Measurements from ENCODE around the gene JMJD8. TPM values are rescaled to one million over a fixed set of nuclear protein-coding genes. Genes with fewer than 3 reads are reported as not detected.
A peak's percentile ranks its signal among the peaks of the same experiment; 100 is the strongest.

JMJD8 gene
- total and polyA plus RNA-seq, 2 experiments from 2014 or later, result 48.5 to 82.5 TPM

DNA sequence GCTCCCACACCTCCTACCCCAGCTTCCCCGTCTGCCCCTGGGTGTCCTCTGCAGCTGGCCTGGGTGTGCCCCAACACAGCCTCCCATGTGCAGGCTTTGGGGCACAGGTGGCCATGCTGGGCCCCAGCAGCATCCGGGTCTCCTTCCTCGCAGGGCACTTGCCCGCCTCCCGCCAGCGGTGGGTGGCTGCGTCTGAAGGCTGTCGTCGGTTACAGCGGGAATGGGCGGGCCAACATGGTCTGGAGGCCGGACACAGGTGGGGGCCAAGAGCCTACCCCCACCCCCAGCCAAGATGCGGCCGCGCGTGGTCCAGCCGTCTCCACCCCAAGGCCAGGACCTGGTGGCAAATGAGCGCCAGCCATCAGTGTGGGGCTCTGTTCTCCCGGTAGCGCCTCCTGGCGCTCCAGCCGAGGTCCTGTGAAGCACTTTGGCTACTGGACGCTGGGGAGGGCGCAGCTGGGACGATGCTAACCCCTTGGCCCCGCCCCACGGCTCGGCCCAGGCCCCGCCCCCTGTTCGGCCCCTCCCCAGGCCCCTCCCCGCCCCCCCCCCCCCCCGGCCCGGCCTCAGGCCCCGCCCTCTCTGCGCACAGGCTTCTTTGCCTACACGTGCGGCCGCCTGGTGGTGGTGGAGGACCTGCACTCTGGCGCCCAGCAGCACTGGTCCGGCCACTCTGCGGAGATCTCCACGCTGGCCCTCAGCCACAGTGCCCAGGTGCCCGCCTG lies 23.5 kb downstream of the JMJD8 start (continued):
- TF ChIP-seq ETS1 (IDR thresholded peaks at IDR 0.05), result no peak

DNA sequence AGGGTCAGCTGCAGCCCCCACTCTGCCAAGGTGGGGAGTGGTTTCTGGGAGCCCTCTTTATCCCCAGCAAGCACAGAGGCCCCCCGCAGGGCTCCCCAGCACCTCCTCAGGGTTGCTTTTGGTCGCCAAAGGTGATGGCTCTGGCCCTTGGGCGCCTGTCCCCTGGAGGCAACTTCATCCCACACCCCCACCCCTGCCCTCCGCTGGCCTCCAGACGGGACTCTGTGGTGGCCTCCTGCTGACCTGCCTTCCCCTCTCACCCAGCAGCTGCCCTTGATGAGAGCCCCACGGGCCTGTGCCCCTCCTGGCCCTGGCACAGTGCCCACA lies 24.0 kb downstream of the JMJD8 start:
- no peak overlapping the region for H3K27ac ChIP-seq (ENCODE audit: low read depth)
- H3F3A ChIP-seq (replicated peaks; ENCODE audit: low read depth), result no peaks in the 10 kb centered on the region
- H3K9me3 Mint-ChIP-seq, result no peaks in the 10 kb centered on the region
- peaks cover 8% of the 10 kb centered on the region; the same call in 1 of the 3 replicates for H3K36me3 Mint-ChIP-seq (ENCODE audit: low read depth)
- peak overlapping the region; percentile 48; the same call in 1 of the 2 replicates for H3K4me2 ChIP-seq
- no peak overlapping the region for H2AFZ ChIP-seq
- H3K36me3 ChIP-seq (ENCODE audit: insufficient read depth), result no peaks in the 10 kb centered on the region
- no peak overlapping the region for H3K4me3 Mint-ChIP-seq
- no peaks in the 10 kb centered on the region for H3K4me1 ChIP-seq (ENCODE audit: insufficient read depth)
- no peaks in the 10 kb centered on the region for H3K9me2 ChIP-seq (ENCODE audit: insufficient read depth)
- H3K4me3 ChIP-seq, result no peak overlapping the region
- no peaks in the 10 kb centered on the region for H4K20me1 ChIP-seq (replicated peaks; ENCODE audit: insufficient read depth)
- H3K4me1 Mint-ChIP-seq, result no peaks in the 10 kb centered on the region
- ATAC-seq (no peak), DNase-seq (ENCODE audit: low spot score) (no peak)
- H3K27me3 Mint-ChIP-seq (ENCODE audit: insufficient read depth, low read depth, poor library complexity), result peaks cover 4% of the 10 kb centered on the region
- H3K27ac Mint-ChIP-seq, result no peak overlapping the region
- H3K27me3 ChIP-seq (ENCODE audit: insufficient read depth), result no peaks in the 10 kb centered on the region
- H3K79me2 ChIP-seq (replicated peaks; ENCODE audit: insufficient read depth), result no peaks in the 10 kb centered on the region
- TF ChIP-seq ZNF114 (CRISPR knock-in tag; IDR thresholded peaks at IDR 0.05) (no peak), NANOG (IDR thresholded peaks at IDR 0.05; ENCODE audit: borderline replicate concordance) (no peak), REST (IDR thresholded peaks at IDR 0.05; ENCODE audit: unreplicated experiment) (no peak), STAT1 (IDR thresholded peaks at IDR 0.05; ENCODE audit: unreplicated experiment) (no peak), EZH2 (IDR thresholded peaks at IDR 0.05; ENCODE audit: low read depth, unreplicated experiment) (no peak), EZH2phosphoT487 (IDR thresholded peaks at IDR 0.05; ENCODE audit: unreplicated experiment) (no peak), JUNB (IDR thresholded peaks at IDR 0.05; ENCODE audit: unreplicated experiment) (no peak), ETS1 (IDR thresholded peaks at IDR 0.05) (no peak), POLR2AphosphoS5 (IDR thresholded peaks at IDR 0.05; ENCODE audit: low read depth) (no peak), ZNF462 (CRISPR knock-in tag; IDR thresholded peaks at IDR 0.05) (no peak)
- TF ChIP-seq, protein P1, sequence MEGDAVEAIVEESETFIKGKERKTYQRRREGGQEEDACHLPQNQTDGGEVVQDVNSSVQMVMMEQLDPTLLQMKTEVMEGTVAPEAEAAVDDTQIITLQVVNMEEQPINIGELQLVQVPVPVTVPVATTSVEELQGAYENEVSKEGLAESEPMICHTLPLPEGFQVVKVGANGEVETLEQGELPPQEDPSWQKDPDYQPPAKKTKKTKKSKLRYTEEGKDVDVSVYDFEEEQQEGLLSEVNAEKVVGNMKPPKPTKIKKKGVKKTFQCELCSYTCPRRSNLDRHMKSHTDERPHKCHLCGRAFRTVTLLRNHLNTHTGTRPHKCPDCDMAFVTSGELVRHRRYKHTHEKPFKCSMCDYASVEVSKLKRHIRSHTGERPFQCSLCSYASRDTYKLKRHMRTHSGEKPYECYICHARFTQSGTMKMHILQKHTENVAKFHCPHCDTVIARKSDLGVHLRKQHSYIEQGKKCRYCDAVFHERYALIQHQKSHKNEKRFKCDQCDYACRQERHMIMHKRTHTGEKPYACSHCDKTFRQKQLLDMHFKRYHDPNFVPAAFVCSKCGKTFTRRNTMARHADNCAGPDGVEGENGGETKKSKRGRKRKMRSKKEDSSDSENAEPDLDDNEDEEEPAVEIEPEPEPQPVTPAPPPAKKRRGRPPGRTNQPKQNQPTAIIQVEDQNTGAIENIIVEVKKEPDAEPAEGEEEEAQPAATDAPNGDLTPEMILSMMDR (conservative IDR thresholded peaks at IDR 0.05; ENCODE audit: low read depth in 2 of 2), result no peak
